HL-60/S4 treated with retinoic acid at 250 ng/mL for 4 days and 3 days (cell line): Measurements from ENCODE around the gene COG7.

Source experiments
- in situ Hi-C: fragments of 300-500 bp; cut with MboI; formaldehyde crosslinking; loops from 2 replicates; pipeline ENCODE4 v1.7.0; 2022; ENCODE audit warnings: low sequenced_read_pairs

COG7 gene

GRCh38 chr16:23389201-23389600, 63.8 kb downstream of the COG7 start:
- in situ Hi-C loops: loop anchor here (10.0 kb wide), 1 partner anchor 56 kb away; no protein-coding TSS in a partner anchor

DNA sequence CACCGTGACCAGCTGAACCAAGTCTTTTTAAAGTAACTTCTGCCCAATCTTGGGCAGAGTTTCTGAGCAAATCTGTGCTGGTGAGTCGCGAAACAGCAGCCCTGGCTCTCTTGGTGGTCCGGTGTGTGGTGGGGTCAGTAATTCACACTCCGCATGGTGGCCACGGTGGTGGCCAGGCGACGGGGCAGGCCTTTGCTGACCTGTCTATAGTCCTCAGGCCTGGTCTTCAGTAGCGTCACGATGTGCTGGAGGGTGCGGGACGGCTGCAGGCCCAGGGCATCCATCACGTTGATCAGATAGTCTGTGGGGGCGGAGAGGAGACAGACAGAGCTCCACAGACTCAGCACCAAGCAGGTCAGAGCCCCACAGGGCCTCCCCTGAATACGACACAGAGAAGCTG, 64.2 kb downstream of the COG7 start:
- in situ Hi-C loops: loop anchor here (10.0 kb wide), 1 partner anchor 56 kb away; no protein-coding TSS in a partner anchor

DNA sequence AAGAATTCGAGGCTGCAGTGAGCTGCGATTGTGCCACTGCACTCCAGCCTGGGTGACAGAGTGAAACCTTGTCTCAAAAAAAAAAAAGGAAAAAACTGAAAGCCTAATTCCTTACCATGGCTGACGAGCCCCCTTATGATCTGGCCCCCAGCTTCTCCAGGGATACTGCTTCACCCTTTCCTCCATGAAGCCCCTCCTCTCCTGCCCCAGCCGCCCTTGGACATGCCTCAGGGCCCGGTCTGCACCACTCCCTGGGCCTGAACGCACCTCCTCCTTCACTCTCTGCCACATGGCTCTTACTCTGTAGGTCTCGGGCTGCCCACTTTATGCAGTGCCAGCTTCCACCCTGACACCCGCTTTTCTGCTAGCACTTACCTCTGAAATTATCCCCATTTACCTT, 65.3 kb downstream of the COG7 start:
- in situ Hi-C loops: loop anchor here (10.0 kb wide), 1 partner anchor 57 kb away; no protein-coding TSS in a partner anchor

DNA sequence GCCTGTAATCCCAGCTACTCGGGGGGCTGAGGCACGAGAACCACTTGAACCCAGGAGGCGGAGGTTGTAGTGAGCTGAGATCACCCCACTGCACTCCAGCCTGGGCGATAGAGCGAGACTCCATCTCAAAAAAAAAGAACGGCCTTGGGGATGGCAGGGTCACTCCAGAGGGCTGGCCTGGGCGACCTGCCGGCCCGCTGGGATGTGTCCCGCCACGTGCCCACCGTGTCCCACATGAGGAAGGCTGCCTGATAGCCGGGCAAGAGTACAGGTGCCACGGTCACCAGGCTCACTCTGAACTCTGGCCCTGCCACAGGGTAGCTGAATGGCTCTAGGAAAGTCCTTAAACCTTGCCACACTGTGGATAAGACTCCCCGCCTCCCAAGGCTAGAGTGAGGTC, 67.5 kb downstream of the COG7 start:
- in situ Hi-C loops: loop anchor here (10.0 kb wide), 1 partner anchor 59 kb away; no protein-coding TSS in a partner anchor

DNA sequence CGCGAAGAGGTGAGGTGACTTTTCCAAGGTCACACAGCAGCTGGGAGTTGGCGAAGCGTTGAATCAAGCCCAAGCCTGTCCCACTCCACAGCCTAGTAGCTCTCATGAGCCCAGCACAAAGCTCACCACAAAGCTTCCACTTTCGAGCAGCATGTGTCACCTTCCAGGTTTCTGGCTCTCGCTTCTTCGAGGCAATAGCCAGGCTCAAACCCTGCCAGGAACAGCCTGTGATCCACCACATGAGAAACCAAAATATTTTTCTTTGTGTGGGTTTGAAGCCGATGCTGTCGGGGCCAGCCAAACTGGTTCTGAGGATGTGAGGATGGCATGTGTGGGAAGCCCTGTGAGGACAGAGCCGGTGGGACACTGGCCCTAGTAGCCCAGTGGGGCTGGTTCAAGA, 68.1 kb downstream of the COG7 start:
- in situ Hi-C loops: loop anchor here (10.0 kb wide), 1 partner anchor 60 kb away; no protein-coding TSS in a partner anchor

GRCh38 chr16:23383881-23384280, 69.1 kb downstream of the COG7 start:
- in situ Hi-C loops: loop anchor here (10.0 kb wide), 1 partner anchor 61 kb away; no protein-coding TSS in a partner anchor

- in situ Hi-C loops: loop anchor here (10.0 kb wide), 1 partner anchor 63 kb away; no protein-coding TSS in a partner anchor
These were observed 70.7 kb downstream of the COG7 start for GRCh38 chr16:23382279-23382678.

DNA sequence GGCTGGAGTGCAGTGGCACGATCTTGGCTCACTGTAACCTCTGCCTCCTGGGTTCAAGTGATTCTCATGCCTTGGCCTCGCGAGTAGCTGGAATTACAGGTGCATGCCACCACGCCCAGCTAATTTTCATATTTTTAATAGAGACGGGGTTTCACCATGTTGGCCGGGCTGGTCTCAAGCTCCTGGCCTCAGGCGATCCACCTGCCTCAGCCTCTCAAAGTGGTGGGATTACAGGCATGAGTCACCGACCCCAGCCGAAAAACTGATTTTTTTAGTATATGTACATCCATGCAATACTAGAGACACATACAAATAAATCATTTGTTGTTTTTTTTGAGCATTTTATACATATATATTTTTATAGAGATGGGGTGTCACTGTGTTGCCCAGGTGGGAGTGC, 71.3 kb downstream of the COG7 start:
- in situ Hi-C loops: loop anchor here (10.0 kb wide), 1 partner anchor 63 kb away; no protein-coding TSS in a partner anchor

DNA sequence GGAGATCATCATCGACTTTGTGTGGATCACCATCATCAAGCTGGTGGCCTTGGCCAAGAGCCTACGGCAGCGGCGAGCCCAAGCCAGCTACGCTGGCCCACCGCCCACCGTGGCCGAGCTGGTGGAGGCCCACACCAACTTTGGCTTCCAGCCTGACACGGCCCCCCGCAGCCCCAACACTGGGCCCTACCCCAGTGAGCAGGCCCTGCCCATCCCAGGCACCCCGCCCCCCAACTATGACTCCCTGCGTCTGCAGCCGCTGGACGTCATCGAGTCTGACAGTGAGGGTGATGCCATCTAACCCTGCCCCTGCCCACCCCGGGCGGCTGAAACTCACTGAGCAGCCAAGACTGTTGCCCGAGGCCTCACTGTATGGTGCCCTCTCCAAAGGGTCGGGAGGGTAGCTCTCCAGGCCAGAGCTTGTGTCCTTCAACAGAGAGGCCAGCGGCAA, 72.5 kb downstream of the COG7 start:
- in situ Hi-C loops: loop anchor here (10.0 kb wide), 1 partner anchor 64 kb away; no protein-coding TSS in a partner anchor

DNA sequence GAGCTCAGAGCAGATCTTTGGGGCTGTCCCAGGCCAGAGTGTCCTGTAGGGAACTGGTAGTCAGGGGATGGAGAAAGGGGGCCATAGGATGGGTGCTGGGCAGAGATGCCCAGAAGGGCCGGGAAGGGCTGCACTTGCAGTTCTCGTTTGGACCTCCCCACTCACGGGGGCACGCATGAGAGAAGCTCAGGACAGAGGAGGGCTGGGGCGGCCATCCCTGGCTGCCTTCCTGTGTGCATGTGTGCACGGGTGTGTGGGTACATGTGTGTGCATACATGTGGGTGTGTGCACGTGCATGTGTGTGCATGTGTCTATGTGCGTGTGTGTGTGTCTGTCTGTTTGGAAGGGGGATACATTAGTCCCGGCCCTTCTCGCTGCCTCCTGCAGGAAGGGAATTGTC, 73.3 kb downstream of the COG7 start:
- in situ Hi-C loops: loop anchor here (10.0 kb wide), 1 partner anchor 65 kb away; no protein-coding TSS in a partner anchor

- in situ Hi-C loops: no loop called here
These were observed 74.1 kb downstream of the COG7 start for GRCh38 chr16:23378921-23379320.

DNA sequence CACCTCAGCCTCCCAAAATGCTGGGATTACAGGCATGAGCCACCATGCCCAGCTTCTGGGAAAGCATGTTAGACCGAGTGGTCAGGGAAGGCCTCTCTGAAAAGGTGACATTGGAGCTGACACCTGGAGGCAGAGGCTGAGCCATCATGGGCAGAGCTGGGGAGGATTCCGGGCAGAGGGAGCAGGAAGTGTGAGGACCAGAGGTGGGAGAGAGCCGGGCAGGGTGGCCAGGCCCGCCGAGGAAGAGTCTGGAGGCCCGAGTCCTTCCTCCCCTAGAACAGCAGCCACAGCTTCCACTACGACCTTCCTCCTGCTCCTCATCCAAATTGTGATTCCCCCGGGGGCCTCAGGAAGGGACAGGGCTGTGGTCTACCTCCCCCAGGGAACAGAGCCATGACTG, 74.7 kb downstream of the COG7 start:
- in situ Hi-C loops: no loop called here

- in situ Hi-C loops: no loop called here
These were observed 75.7 kb downstream of the COG7 start for GRCh38 chr16:23377071-23377931.

- in situ Hi-C loops: no loop called here
These were observed 77.3 kb downstream of the COG7 start for GRCh38 chr16:23375643-23376042.

DNA sequence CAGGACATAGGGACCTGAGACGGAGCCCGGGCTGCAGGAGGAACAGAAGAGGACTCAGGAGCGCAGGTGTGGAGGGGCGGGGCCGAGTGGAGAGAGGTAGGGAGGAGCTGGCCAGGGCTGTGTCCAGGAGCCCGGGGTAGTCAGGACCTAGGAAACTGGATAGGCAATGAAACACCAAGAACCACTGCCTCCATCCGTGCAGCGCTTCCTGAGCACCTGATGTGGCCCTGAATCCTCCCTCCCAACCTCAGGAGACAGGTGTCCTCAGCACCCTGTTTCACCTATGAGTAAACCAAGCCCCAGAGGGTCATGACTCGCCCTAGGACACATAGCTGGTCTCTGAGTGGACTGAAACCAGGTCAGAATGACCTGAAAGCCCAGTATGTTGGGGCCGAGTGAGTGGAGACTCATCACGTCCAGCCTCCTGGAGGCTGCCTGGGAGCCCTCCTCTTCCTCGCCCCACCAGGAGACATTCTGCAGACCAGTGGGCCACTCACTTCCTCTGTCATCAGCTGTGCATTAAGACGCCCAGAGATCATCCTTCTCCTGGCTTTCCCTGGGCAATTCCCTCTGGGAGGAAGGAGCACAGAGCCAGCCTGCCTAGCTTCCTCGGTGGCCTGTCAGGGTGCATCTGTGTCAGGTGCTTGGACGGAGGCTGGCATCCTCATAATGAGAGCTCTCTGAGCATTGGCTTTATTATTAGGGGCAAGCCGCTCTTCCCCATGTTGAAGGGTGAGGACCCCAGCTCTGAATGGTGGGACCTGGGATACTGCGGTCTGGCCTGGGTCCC, 78.1 kb downstream of the COG7 start:
- in situ Hi-C loops: no loop called here

- in situ Hi-C loops: no loop called here
These were observed 79.4 kb downstream of the COG7 start for GRCh38 chr16:23373436-23374219.

- in situ Hi-C loops: no loop called here
These were observed 81.6 kb downstream of the COG7 start for GRCh38 chr16:23371368-23371767.

- in situ Hi-C loops: loop anchor here (10.0 kb wide), 1 partner anchor 55 kb away; no protein-coding TSS in a partner anchor
These were observed 83.6 kb downstream of the COG7 start for GRCh38 chr16:23369416-23369815.

- in situ Hi-C loops: loop anchor here (10.0 kb wide), 1 partner anchor 56 kb away; no protein-coding TSS in a partner anchor
These were observed 84.5 kb downstream of the COG7 start for GRCh38 chr16:23368469-23368868.

DNA sequence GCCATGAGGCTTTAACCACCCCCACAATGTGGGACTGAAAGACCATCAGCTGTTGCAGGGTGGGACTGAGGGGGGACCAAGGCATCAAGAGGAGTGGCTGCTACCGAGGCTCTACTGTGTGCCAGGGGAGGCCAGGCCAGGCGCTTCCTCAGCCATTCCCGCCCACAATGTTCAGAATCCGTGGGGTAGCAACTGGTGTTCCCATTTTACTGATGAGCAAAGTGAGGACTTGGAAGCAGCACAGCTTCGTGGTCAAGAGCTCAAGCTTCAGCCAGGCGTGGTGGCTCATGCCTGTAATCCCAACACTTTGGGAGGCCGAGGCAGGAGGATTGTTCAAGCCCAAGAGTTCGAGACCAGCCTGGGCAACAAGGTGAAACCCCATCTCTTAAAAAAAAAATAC, 85.0 kb downstream of the COG7 start:
- in situ Hi-C loops: loop anchor here (10.0 kb wide), 1 partner anchor 57 kb away; no protein-coding TSS in a partner anchor
